Measurements from ENCODE around the gene INHBA. TPM values are rescaled to one million over a fixed set of nuclear protein-coding genes. Genes with fewer than 3 reads are reported as not detected.
A peak's percentile ranks its signal among the peaks of the same experiment; 100 is the strongest.

INHBA gene
- polyA plus RNA-seq (ENCODE audit: insufficient read length in 12 of 12), result 10 to 100 TPM in 2 of 12 donors, 1 to 10 TPM in 9, not detected in 1; 3.9 to 14.7 (median 6.9) TPM
- long read RNA-seq, donor 1, partial matches to known transcripts, result 0 of 1 reads
- long read RNA-seq, donor 1, other reads (novel, unspliced or antisense), result 0 of 1 reads
- long read RNA-seq, donor 2, partial matches to known transcripts, result 0 of 4 reads
- long read RNA-seq, donor 2, other reads (novel, unspliced or antisense), result 0 of 4 reads
- long read RNA-seq, donor 3, result 0 reads
- long read RNA-seq, donor 4, partial matches to known transcripts, result 0 of 2 reads
- long read RNA-seq, donor 4, other reads (novel, unspliced or antisense), result 0 of 2 reads
- long read RNA-seq, donor 5, partial matches to known transcripts, result 0 of 3 reads
- long read RNA-seq, donor 5, other reads (novel, unspliced or antisense), result 0 of 3 reads
- long read RNA-seq, donor 6, result 0 reads
- long read RNA-seq, donor 7, partial matches to known transcripts, result 0 of 2 reads
- long read RNA-seq, donor 7, other reads (novel, unspliced or antisense), result 0 of 2 reads
- long read RNA-seq, donor 8, result 0 reads
- long read RNA-seq, donor 9, partial matches to known transcripts, result 0 of 3 reads
- long read RNA-seq, donor 9, other reads (novel, unspliced or antisense), result 0 of 3 reads
- long read RNA-seq, donor 10, result 0 reads
- long read RNA-seq, donor 11, full-length matches to known transcripts, result 5 of 5 reads
- long read RNA-seq, donor 11, partial matches to known transcripts, result 0 of 5 reads
- long read RNA-seq, donor 11, other reads (novel, unspliced or antisense), result 0 of 5 reads

- DNase-seq, result no peak
These were observed at the start of gene INHBA for GRCh38 chr7:41702635-41703371. Gene INHBA (minus strand): TSS chr7:41703090. CDS start chr7:41700374, 2,716 bp downstream.

- DNase-seq, result no peak
These were observed 49.7 kb upstream of the INHBA start for GRCh38 chr7:41752615-41753014.

- DNase-seq, result no peak
These were observed 48.0 kb upstream of the INHBA start for GRCh38 chr7:41750661-41751540.

GRCh38 chr7:41747961-41748360 is 45.1 kb upstream of the INHBA start:
- no peak for DNase-seq

GRCh38 chr7:41745451-41745850 is 42.6 kb upstream of the INHBA start:
- DNase-seq, result no peak

GRCh38 chr7:41744161-41744560 is 41.3 kb upstream of the INHBA start:
- DNase-seq, result no peak

- no peak for DNase-seq
These were observed 39.6 kb upstream of the INHBA start for GRCh38 chr7:41742401-41743020.

GRCh38 chr7:41738806-41739205 is 35.9 kb upstream of the INHBA start:
- DNase-seq, result no peak

GRCh38 chr7:41738336-41738735 is 35.4 kb upstream of the INHBA start:
- no peak for DNase-seq

- no peak for DNase-seq
These were observed 32.3 kb upstream of the INHBA start for GRCh38 chr7:41735206-41735605.

GRCh38 chr7:41732843-41733306 is 30.0 kb upstream of the INHBA start:
- DNase-seq, result no peak

- DNase-seq, result no peak
These were observed 29.5 kb upstream of the INHBA start for GRCh38 chr7:41732436-41732785.

GRCh38 chr7:41731493-41732435 is 28.9 kb upstream of the INHBA start:
- DNase-seq, result peak; percentile 21

- DNase-seq, result no peak
These were observed 27.8 kb upstream of the INHBA start for GRCh38 chr7:41730668-41731067.

- DNase-seq, result no peak
These were observed 27.3 kb upstream of the INHBA start for GRCh38 chr7:41730161-41730560.

- DNase-seq, result no peak
These were observed 26.2 kb upstream of the INHBA start for GRCh38 chr7:41729059-41729458.

GRCh38 chr7:41725013-41725412 is 22.1 kb upstream of the INHBA start:
- DNase-seq, result no peak

GRCh38 chr7:41720886-41721285 is 18.0 kb upstream of the INHBA start:
- no peak for DNase-seq

GRCh38 chr7:41720046-41720445 is 17.2 kb upstream of the INHBA start:
- DNase-seq, result no peak

GRCh38 chr7:41716691-41717090 is 13.8 kb upstream of the INHBA start:
- no peak for DNase-seq

Data from muscle of arm (tissue), 14 donors.